Measurements from ENCODE around the gene NDC80. TPM values are rescaled to one million over a fixed set of nuclear protein-coding genes. Genes with fewer than 3 reads are reported as not detected.

The NDC80 gene
- total RNA-seq, 6 donors from 2014 or later: 0.89 to 1.8 (median 1.4) TPM

- Histone ChIP-seq H3K27ac (no peak overlapping the region), H3K4me3 (no peak overlapping the region), H3K9me3 (no peaks in the 10 kb centered on the region), H3K27me3 (no peaks in the 10 kb centered on the region), H3K36me3 (no peaks in the 10 kb centered on the region), H3K4me1 (no peaks in the 10 kb centered on the region)
- WGBS, 2 donors: 76 to 86% methylated on average over 5 of the region's 5 CpGs
- ATAC-seq (ENCODE audit: low FRiP score in 2 of 2) (no peak), DNase-seq (peak in 1 of 2 donors; percentile 40)
- no peak for TF ChIP-seq POLR2AphosphoS5 (IDR thresholded peaks at IDR 0.05)
- no peak for TF ChIP-seq POLR2A (IDR thresholded peaks at IDR 0.05)
- no peak for TF ChIP-seq EP300 (IDR thresholded peaks at IDR 0.05)
- no peak for TF ChIP-seq CTCF (IDR thresholded peaks at IDR 0.05)
These were observed 53.9 kb downstream of the NDC80 start for GRCh38 chr18:2625217-2625616.

- ATAC-seq (ENCODE audit: low FRiP score in 2 of 2): no peak
These were observed 56.5 kb downstream of the NDC80 start for GRCh38 chr18:2627821-2628276.

GRCh38 chr18:2629003-2629402 is 57.6 kb downstream of the NDC80 start:
- H3K4me3 ChIP-seq: no peak overlapping the region
- no peak for DNase-seq
- no peaks in the 10 kb centered on the region for H3K27me3 ChIP-seq
- H3K36me3 ChIP-seq: no peaks in the 10 kb centered on the region
- no peak for ATAC-seq (ENCODE audit: low FRiP score in 2 of 2)
- WGBS, 2 donors: 72 to 100% methylated on average over 1 to 2 of the region's 2 CpGs
- no peaks in the 10 kb centered on the region for H3K9me3 ChIP-seq
- no peaks in the 10 kb centered on the region for H3K4me1 ChIP-seq
- no peak overlapping the region for H3K27ac ChIP-seq
- TF ChIP-seq CTCF (IDR thresholded peaks at IDR 0.05): no peak
- no peak for TF ChIP-seq POLR2AphosphoS5 (IDR thresholded peaks at IDR 0.05)
- TF ChIP-seq POLR2A (IDR thresholded peaks at IDR 0.05): no peak
- no peak for TF ChIP-seq EP300 (IDR thresholded peaks at IDR 0.05)

More at GRCh38 chr18:2627821-2628276, 56.5 kb downstream of the NDC80 start:
- no peaks in the 10 kb centered on the region for H3K9me3 ChIP-seq
- H3K4me3 ChIP-seq: no peak overlapping the region
- no peak overlapping the region for H3K27ac ChIP-seq
- H3K36me3 ChIP-seq: no peaks in the 10 kb centered on the region
- no peak for DNase-seq
- TF ChIP-seq POLR2AphosphoS5 (IDR thresholded peaks at IDR 0.05) (peak in 1 of 2 donors; percentile 73), POLR2A (IDR thresholded peaks at IDR 0.05) (no peak), EP300 (IDR thresholded peaks at IDR 0.05) (peak in 1 of 4 donors; percentile 8)
- H3K4me1 ChIP-seq: no peaks in the 10 kb centered on the region
- WGBS, 2 donors: 88 to 90% methylated on average over 1 of the region's 1 CpG
- no peaks in the 10 kb centered on the region for H3K27me3 ChIP-seq

- peaks cover 10 to 16% (median 11%) of the 10 kb centered on the region in 4 donors for H3K4me1 ChIP-seq
- no peaks in the 10 kb centered on the region for H3K36me3 ChIP-seq
- H3K27me3 ChIP-seq: no peaks in the 10 kb centered on the region
- WGBS, 2 donors: 43 to 65% methylated on average over 1 of the region's 1 CpG
- no peak overlapping the region for H3K4me3 ChIP-seq
- no peak for ATAC-seq (ENCODE audit: low FRiP score in 2 of 2)
- no peak for DNase-seq
- no peaks in the 10 kb centered on the region for H3K9me3 ChIP-seq
- H3K27ac ChIP-seq: peak overlapping the region; percentile 83 to 89 (median 88)
- TF ChIP-seq CTCF (IDR thresholded peaks at IDR 0.05) (no peak), POLR2AphosphoS5 (IDR thresholded peaks at IDR 0.05) (no peak), EP300 (IDR thresholded peaks at IDR 0.05) (no peak), POLR2A (IDR thresholded peaks at IDR 0.05) (no peak)
These were observed 64.2 kb downstream of the NDC80 start for GRCh38 chr18:2635586-2635985.

GRCh38 chr18:2636126-2636631 is 64.8 kb downstream of the NDC80 start:
- WGBS, 2 donors: 36 to 45% methylated on average over 9 of the region's 9 CpGs
- peaks cover 11 to 16% (median 15%) of the 10 kb centered on the region in 4 donors for H3K4me1 ChIP-seq
- ATAC-seq (ENCODE audit: low FRiP score in 2 of 2) (peak in 1 of 2 donors; percentile 4), DNase-seq (no peak)
- peak overlapping the region in 2 of 4 donors; percentile 14 to 20 for H3K4me3 ChIP-seq
- peak overlapping the region; percentile 83 to 89 (median 88) for H3K27ac ChIP-seq
- H3K9me3 ChIP-seq: no peaks in the 10 kb centered on the region
- no peaks in the 10 kb centered on the region for H3K36me3 ChIP-seq
- no peaks in the 10 kb centered on the region for H3K27me3 ChIP-seq
- TF ChIP-seq POLR2A (IDR thresholded peaks at IDR 0.05) (no peak), CTCF (IDR thresholded peaks at IDR 0.05) (no peak), EP300 (IDR thresholded peaks at IDR 0.05) (no peak), POLR2AphosphoS5 (IDR thresholded peaks at IDR 0.05) (no peak)
